C1 segment of cervical spinal cord (tissue), 14 donors: ENCODE data around the gene RAB11FIP4.

Source experiments
- DNase-seq, 14 donors: peaks; one replicate each; lab custom pipeline; 2025; lab: John Stamatoyannopoulos, UW

The RAB11FIP4 gene

DNA sequence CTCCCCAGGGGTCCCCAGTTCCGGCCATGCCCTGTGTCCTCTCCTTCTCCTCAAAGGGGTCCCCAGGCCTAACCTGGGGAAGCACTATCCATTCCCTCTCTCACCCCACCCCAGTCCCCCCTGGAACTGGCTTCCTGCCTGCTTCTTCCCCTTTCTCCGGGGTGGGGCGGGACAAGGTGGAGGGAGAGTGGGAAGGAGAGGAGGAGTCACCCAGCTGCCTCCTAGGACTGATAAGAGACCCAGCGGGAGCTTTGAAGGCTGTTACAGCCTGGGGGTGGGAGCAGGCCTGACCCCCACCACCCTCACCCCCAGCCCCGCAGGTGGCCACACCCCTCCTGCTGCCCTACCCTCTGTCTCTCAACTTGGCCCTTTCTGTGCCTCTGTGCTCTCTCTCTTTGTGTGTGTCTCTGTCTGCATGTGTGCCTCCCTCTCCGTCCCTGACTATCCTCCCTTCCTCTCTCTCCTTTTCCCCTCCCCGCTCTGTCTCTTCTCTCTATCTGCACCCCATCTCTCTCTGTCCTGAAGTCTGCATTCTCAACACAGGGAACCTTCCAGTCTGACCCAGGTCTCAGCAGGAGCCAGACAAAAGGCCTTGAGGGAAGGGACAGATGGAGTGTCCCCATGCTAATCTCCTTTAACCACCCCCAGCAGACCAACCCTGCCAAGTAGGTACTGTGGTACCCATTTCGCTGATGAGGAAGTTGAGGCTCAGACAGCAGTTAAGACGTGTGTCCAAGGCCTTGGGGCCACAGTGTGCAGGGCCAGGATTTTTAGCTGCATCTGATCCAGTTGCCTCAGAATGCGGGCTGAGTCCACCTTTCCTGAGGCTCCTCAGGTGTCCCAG is 66.1 kb downstream of the RAB11FIP4 start:
- no peak for DNase-seq

DNA sequence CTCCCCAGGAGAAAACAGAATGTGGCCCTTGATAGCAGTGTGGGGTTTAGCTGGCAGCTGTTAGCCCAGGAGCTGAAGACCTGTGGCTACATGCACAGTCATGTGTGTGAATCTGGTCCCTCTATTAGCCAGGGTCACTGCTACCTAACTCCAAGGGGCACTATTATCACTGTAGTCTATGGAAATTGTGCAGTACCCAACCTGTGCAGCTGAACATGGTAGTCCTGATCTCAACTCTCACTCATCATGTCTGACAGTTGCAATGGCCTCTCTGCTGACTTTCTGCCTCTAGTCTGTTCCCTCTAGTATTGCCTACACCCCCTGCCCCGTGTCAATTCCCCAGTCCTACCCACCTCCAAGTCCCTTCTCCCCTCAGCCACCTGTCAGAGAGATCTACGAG is 67.4 kb downstream of the RAB11FIP4 start:
- DNase-seq: no peak

DNA sequence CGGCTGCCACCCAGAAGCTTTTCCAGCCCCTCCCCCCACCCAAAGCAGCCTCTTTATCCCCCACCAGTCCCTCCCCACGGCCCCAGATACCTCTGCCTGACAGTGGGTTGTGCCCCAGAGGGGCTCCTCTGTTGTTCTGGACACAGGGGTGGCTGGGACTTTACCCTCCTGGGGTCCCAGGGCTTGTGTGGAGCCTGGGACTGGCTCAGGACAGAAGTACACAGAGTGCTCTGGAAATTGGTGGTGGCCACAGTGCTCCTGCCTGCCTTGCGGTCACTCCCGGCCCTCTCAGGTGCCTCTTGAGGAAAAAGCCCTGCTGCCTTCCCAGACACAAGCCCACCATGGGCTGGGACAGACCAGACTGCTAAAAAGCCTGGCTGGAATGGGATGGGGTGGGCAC is 68.2 kb downstream of the RAB11FIP4 start:
- no peak for DNase-seq

DNA sequence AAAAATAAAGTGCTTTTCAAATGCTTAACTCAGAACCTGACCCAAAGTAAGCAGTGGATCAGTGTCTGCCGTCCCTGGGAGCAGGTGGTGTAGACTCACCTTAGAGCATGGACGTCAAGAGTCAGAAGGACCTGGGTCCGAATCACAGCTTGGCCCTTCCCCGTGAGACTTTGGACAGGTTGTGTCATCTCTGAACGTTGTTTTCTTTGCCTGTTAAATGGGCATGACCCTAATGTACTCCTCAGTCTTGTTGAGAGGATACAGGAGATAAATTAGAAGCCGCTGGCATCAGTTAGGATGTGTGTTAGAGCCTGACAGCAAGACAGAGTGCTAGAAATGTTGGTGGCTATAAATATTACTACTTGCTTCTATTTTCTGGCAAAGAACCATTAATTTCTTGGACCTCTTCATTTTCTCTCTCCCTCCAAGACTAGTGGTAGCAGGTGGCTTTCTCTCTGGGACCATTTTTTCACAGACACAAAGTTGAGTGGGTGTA is 68.8 kb downstream of the RAB11FIP4 start:
- peak in 1 of 14 donors; percentile 11 for DNase-seq

DNA sequence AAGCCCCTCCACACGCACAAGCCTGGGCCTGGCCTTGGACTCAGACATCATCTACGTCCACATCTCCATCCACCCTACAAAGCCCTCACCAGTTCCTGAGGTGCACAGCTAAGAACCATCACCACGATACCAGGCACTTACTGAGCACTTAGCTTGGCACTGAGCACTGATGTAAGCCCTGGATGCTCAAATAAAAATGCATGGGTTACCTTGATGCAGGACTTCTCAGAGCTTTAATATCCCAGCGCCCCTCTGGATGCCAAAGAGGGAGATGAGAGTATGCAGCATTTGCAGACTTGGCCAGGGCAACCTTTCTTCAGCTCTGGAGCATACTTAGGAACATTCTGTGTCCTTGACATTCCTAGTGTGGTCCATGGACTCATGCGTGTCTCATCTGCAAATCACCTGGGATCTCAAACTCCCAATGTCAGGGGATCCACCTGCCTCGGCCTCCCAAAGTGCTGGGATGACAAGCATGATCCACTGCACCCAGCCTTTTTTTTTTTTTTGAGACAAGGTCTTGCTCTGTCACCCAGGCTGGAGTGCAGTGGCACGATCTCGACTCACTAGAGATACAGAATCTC is 69.8 kb downstream of the RAB11FIP4 start:
- DNase-seq: no peak

DNA sequence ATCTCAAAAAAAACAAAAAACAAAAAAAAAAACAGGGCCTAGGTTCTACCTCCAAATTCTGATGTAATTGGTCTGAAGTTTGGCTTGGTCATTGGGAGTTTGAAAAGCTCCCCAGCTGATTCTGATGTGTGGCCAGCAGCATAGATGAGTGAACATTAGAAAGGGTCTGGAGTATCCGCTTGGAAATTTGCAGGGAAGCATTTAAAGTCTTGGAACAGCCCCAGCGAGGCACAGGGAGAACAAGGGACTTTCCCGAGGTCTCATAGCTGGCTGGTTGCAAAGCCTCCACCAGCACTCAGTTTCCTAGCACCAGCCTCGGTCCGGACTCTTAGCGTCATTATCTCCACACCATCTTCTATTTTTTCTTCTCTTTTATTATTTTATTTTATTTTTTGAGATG is 70.8 kb downstream of the RAB11FIP4 start:
- no peak for DNase-seq

DNA sequence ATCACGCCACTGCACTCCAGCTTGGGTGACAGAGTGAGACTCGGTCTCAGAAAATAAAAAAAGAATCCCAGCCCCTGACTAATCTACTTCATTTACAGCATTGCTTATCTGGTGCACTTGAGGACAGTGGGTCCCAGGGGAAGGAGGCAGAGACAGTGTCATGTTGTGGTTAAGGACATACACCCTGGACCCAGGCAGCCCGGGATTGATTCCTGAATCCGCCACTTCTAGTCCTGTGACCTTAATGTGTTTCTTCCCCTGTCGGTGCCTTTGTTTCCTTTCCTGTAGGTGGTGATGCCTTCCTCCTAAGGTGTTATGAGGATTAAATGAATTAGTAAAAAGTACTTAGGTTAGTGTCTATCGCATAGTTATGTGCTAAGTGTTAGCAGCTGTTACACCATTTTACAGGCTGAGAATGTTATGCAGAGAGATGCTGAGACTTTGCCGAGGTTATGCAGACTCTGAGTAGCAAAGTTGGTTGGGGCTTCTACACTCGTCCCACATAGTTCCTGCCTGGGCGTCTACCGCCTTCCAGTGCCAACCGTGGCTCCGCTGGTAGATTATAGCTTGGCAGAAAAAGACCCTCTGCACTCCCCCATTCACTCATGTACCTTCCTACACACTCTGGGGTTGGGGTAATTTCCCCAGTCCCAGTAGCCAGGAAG is 74.8 kb downstream of the RAB11FIP4 start:
- no peak for DNase-seq

DNA sequence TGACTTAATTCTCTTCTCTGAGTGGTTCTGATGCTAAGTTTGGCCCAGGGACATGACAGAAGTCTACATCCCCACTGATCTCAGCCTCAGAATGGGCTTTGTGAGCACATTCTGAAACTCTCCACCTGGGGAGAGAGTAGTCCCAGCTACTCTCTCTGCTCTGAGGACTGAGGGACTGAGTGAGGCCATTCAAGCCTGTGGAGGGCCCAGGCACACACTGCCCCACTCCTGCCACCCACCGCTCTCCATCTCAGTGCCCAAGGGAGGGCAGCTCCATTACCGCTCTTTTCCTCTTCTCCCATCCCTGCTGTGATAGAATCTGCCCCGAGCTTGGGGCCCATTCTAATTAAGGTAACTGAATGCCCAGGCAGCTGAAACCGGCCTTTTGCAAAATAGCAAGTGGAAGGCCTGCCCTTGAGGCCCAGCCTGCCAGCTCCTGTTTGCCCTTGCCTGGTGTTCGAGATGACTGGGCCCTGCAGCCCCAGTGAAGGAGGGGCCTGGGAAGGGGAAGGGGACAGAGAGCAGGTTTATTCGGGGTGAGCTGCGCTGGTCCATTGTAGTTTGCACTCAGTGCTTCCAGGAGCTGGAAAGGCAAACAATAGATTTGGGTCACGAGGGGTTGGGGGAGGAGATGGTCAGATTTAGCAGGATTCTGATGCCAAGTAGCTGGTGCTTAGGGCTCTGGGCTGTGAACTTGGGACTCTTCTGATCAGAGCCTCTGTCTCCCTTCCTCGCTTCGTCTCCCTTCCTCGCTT is 76.2 kb downstream of the RAB11FIP4 start:
- DNase-seq: peak in 12 of 14 donors; percentile 35 to 74 (median 66)

DNA sequence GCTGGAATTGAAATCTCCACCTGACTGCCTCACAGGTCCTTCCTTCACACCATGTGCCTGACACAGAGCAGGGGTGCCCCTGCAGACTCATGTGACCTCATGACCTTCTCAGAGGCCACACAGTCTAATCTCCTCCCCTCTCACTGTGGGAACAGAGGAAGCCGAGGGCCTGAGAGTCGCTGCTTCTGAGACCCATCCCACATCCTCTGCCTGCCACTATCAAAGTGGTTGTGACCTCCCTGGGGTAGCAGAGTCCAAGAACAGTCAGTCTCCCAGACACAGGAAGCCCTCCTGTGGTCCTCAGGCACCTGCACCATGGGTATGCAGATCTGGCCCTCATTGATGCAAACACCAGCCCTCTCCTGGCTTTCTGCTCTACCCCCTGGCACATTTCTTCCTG is 78.5 kb downstream of the RAB11FIP4 start:
- no peak for DNase-seq

DNA sequence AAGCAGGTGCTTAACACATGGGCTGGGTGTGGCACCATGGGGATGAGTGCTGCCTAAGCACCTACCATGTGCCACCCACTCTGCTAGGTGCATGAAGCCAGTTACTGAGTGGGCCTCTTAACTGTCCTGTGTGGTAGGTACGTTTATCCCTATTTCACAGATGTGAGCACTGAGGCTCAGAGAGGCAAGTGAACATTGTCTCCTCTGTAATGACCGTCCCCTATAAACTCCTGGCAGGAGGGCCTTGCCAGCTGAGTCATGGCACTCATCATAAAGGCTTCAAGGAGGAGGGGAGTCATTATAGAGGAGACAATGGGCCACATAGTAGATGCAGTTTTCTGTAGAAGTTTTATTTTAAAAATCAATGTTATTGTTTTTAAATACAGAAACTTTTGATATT is 79.1 kb downstream of the RAB11FIP4 start:
- DNase-seq: no peak

DNA sequence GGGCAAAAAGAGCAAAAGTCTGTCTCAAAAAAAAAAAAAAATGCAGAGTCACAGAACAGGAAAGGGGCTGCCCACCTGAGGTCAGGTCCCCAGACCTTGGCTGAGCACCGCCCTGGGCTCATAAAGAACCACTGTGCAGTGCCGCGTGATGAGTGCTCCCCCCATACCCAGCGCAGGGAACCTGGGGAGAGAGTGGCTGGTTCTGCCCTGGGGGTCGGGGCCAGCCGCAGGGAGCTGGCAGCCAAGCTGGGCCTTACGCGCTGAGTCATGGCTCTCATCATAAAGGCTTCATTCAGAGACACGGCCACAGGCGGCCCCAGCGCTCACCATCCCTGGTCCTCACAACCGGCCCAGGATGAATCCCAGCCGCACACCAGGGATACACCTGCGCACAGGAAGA is 80.7 kb downstream of the RAB11FIP4 start:
- peak in 9 of 14 donors; percentile 11 to 75 (median 40) for DNase-seq

DNA sequence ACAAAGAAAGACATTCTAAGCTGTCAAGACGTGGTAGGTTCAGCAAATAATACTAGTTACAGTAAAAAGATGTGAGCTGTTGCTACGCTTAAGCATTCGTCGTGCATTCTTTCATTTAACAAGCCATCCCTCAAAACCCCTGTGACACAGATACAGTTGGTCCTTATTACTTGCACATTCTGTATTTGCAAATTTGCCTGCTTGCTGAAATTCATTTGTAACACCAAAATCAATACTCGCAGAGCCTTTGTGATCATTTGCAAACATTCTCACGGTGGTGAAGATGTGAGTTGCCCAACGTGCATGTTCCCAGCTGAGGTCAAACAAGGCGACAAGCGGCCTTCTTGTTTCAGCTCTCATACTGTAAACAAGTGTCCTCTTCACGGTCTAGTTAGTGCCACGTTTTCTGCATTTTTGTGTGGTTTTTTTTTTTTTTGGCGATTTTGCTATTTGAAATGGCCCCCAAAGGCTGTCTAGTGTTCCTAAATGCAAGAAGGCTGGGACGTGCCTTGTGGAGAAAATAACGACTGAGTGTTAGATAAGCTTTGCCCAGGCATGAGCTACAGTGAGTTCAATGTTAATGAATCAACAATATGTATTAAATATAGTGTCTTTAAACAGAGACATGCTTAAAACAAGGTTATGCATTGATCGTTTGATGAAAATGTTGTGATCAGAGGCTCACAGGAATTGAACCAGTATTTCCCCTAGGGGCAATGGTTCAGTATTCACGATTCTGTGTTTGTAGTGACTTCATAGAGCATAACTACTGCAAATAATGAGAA is 84.1 kb downstream of the RAB11FIP4 start:
- DNase-seq: no peak

DNA sequence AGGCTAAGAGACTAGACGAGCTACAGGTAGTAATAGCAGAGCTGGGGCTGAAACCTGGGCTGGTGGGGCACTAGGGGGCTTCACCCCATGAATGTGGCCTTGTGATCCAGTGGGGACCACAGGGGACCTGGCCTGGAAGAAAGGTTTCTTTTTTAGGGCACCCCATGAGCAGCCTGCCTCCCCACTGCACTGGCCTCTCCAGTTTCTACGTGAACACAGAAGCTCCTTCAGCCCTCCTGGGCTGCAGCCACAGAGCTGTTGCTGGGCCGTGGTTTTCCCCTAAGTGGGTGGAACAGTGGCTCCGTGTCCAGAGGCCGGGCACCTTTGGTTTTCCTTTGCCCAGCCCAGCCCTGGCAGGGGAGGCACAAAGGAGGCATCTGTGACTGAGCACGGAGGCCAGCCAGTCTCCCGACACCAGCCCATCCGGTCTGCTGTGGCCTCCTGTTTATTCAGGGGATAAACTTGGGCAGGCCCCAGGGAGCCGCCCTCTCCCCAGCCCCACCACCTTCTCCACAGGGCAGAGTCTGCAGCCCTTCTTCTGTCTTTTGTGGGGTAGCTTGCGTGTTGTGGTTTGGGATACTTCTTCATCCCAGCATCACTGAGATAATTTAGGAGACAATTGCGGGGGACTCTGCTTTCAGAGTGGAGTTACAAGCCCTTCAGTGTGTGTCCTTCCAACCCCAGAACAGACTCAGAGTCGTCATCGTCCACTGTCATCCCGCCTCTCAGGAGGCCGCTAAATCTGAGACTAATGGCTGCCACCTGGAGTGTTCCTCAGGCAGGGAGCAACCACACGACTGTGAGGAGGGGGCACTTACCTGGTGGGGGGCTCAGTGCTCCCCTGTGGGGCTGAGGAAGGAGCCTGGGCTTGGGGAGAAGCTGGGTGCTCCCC is 85.3 kb downstream of the RAB11FIP4 start:
- peak in 1 of 14 donors; percentile 28 for DNase-seq

DNA sequence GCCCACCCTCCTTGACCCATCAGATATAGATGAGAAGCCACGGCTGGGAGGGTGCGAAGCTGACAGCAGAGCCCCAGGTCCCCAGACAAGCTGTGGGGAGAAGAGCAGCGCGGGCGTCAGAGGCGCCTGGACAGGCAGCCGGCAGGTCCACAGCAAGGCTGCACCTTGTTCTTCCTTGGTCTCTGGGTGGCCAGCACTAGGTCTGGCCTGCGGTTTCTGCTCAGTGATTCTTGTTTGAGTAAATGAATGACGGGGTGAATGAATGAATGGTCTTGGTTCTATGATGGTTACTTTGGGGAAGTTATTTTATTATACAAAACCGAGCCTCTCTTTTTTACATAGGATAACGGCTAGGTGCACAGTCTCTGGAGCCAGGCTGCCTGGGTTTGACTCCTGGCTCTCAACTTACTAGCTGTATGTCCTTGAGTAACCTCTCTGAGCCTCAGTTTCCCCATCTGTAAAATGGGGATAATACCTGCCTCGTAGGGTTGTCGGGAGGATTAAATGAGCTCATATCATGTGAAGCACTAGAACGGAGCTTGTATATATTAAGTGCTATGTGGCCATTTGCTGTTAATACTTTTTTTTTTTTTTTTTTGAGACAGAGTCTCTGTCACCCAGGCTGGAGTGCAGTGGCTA is 86.1 kb downstream of the RAB11FIP4 start:
- DNase-seq: no peak

DNA sequence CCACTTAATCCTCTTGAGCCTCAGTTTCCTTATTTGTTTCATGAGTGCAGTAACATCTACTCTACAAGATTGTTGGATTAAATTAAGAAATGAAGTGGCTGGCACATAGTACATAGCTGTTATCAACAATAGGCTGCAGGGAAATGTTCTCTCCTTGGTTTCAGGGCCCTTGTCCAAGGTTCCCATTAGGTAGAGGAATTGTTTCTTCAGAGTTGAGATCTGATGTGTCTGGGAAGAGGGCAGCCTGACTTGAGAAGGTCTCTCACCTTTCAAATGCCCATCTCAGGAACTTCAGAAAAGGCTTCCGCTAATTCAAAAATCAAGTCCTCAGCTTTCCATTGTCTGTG is 87.6 kb downstream of the RAB11FIP4 start:
- no peak for DNase-seq

DNA sequence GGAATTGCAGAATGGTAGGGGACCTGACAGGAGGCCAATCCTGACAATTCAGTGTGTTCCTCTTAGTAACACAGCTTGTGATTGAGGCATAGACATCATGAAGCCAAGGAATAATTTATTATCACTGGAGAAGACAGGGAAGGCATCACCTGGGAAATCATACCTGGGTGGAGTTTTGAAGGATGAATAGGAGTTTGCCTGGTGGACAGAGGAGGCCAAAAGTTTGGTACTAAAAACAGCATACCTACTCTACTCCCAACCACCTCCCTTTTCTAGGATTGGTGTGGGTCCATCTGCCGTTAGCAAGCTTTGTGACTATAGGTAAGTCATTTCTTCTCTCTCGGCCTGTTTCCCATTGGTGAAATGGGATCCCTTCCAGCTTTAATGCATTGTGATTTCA is 88.0 kb downstream of the RAB11FIP4 start:
- DNase-seq: no peak

DNA sequence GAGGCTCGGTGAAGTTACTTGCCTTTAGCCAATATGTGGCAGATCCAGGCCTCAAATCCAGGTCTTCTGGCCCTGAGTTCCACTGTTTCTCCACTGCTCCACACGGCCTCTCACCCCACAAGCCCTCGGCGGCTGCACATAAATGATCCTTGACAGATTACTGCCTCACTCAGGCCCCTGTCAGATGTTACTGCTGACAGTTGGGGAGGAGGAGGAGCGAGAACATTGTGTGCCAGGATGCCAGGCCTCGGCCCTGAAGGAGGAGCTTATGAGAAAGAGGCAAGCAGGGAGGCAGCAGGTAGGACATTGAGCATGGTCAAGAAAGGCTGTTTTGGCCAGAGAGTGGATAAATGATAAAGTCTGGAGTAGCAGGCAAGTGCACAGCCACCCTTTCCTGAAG is 88.6 kb downstream of the RAB11FIP4 start:
- peak in 1 of 14 donors; percentile 37 for DNase-seq

DNA sequence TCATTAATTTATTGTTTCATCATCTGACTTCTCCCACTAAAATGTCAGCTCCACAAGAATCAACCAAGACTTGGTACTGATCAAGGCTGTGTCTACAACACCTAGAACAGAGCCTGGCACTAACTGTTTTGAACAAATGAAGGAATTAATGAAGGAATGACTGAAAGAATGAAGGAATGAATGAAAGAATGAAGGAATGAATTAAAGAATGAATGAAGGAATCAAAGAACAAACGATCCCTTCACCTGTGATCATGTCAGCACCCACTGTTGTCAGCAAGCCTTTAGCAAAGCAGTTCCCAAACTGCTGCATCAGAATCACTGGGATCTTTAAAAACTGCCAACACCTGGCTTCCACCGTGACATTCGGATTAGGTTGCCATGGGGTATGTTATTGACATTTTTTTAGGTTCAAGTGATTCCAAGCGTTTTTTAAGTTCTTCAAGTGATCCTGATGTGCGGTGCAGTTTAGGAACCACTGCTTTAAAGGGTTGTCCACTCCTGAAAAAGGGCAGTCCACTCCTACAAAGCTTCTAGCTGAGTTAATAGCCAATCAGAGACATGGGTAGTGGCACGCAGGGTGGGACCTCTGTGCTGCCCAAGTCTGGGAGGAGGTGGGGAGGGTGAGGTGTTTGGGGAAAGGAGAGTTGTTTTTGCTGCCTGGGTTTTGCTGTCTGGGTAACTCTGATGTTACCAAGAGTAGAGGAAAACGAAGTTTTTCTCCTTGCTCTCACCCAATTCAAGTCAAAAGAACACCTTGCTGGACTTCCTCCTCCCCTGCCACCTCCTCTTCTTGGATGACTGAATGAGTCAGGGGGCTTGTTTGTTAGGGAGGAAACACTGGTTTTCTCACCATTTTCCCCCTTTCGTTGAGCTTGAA is 89.7 kb downstream of the RAB11FIP4 start:
- DNase-seq: no peak

DNA sequence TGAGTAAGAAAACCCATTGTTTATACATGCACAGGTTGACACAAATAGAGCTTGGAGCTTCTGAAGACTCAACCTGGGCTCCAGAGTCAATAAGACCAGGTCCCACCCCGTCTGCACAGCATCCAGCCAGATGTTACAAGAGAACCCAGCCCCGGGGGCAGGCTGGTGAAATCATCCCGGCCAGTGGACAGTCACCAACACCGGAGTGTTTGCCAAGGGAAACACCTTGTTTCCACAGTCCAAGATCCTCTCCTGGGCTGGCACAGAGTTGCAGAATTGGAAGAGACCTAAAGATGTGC is 90.3 kb downstream of the RAB11FIP4 start:
- no peak for DNase-seq
